Brain microvascular endothelial cell (primary cell): ENCODE results near the gene LYPD1.

Experiments
- DNase-seq: peaks from one replicate; pipeline ENCODE4 v3.0.0-alpha.2; 2020
- H3K27ac ChIP-seq: fragments of 250-450 bp; sonication (Bioruptor Pico); 2 replicates; pipeline ENCODE4 v1.5.1; 2020; ENCODE audit warnings: mild to moderate bottlenecking, moderate library complexity
- H3K27me3 ChIP-seq: fragments of 250-450 bp; sonication (Bioruptor Pico); replicated peaks from 2 replicates; pipeline ENCODE4 v1.5.1; 2020; ENCODE audit warnings: mild to moderate bottlenecking
- H3K36me3 ChIP-seq: fragments of 250-450 bp; sonication (Bioruptor Pico); replicated peaks from 2 replicates; pipeline ENCODE4 v1.5.1; 2020; ENCODE audit warnings: mild to moderate bottlenecking
- H3K4me3 ChIP-seq: 2 replicates; pipeline ENCODE4 v1.5.1; 2011; ENCODE audit warnings: low read depth, mild to moderate bottlenecking, control low read depth, low read length, moderate library complexity
- in situ Hi-C: cut with HindIII; loops from 2 replicates; pipeline ENCODE4 v1.10.0; 2017; ENCODE audit warnings: low sequenced_read_pairs, low pct_ligation_motif_present
- TF ChIP-seq, protein P1 (sequence below): IDR thresholded peaks from 2 replicates; pipeline ENCODE4 v1.5.1; 2011; ENCODE audit warnings: low read depth, mild to moderate bottlenecking, moderate library complexity, low read length, control low read depth, inconsistent platforms; ENCODE audit errors: missing control alignments

The LYPD1 gene

DNA sequence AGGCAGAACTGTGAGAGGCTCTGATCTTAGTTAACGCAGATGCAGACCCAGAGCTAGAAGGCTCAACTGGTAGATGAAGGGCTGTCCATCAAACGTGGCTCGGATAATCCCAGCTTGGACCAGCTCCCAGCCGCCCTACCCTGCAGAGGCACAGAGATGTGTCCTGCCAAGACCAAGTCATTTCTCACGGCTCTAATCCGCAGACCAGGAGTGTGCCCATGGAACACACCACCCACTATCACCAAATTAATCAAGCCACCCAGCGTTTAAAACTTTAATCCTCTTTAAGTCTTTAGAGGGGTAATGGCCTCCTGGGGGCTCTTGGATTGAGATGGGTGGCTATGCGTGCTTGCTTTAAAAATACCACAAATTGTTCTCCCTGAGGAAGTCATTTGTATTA lies 17.5 kb downstream of the LYPD1 start:
- TF ChIP-seq, protein P1, sequence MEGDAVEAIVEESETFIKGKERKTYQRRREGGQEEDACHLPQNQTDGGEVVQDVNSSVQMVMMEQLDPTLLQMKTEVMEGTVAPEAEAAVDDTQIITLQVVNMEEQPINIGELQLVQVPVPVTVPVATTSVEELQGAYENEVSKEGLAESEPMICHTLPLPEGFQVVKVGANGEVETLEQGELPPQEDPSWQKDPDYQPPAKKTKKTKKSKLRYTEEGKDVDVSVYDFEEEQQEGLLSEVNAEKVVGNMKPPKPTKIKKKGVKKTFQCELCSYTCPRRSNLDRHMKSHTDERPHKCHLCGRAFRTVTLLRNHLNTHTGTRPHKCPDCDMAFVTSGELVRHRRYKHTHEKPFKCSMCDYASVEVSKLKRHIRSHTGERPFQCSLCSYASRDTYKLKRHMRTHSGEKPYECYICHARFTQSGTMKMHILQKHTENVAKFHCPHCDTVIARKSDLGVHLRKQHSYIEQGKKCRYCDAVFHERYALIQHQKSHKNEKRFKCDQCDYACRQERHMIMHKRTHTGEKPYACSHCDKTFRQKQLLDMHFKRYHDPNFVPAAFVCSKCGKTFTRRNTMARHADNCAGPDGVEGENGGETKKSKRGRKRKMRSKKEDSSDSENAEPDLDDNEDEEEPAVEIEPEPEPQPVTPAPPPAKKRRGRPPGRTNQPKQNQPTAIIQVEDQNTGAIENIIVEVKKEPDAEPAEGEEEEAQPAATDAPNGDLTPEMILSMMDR, result no peak
- no peaks in the 10 kb centered on the region for H3K36me3 ChIP-seq
- no peak for DNase-seq
- no peaks in the 10 kb centered on the region for H3K27me3 ChIP-seq
- in situ Hi-C loops, result no loop called here
- H3K4me3 ChIP-seq, result no peak overlapping the region
- no peak overlapping the region for H3K27ac ChIP-seq

DNA sequence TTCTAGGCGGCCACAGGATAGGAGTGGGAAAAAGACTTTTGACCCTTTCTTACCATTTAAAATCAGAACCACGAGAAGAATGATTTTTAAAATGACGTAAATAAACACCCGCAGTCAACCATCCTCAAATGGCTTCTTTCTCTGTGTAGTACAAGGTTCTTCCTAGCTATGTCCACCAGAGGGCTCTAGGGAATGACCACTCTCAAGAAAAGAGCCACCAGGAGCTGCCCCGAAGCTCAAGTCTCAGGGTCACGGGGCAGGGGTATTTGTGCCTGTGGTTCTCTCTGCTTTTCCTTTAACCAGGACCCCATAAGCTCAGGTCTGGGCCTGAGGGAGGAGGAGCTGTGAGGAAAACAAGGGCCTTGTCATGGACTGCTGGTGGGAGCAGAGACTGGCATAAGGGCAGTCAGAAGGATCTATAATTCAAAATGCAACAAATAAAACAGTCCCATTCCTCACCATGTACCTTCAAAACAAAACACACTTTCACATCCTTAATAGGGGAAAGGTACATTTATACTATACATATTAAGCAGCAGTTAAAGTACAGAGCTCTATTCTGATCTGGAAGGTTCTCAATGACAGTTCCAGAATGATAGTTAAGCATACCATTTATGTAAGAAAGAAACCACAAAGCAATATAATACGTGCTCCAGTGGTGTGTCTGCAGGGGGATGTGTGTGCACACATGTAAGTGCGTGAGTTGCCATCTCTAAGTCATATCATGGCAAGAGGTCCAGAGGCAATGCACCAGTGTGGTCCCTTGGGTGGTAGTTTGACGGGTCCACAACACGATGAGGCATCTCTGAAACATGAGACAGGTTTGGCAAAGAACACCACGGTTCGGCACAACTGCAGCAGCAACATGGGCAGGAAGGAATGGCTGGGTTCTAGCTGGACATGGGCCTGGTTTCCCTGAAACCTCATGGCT lies 18.6 kb downstream of the LYPD1 start:
- Histone ChIP-seq H3K27me3 (no peaks in the 10 kb centered on the region), H3K27ac (no peak overlapping the region), H3K36me3 (no peaks in the 10 kb centered on the region), H3K4me3 (no peak overlapping the region)
- TF ChIP-seq, protein P1, result peak; percentile 88
- peak; percentile 73 for DNase-seq
- in situ Hi-C loops, result no loop called here

DNA sequence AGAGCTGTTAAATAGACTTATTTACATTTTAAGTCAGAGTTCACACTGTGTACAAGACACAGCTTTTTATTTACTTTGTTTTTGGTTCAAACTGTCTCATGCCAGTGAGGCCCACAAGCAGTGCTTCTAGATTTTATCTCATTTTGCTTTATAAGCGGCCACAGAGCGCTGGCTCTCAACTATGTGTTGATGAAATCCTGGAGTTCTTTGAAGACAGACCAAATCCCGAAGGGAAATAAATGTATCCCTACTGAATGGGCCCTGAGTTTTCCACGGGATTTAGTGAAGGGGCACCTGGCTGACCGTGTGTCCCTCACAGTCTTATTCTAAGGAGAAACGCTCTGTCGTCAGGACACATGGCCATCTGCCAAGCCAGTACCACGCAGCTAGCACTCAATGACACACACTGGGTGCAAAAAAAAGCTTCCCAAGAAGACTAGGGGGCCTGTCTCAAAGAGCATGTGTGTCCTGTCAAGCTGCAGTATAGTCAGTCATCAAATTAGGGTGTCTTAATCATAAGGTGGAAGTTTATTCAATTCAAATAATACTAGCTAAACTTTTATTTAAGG lies 23.4 kb downstream of the LYPD1 start:
- Histone ChIP-seq H3K27me3 (no peaks in the 10 kb centered on the region), H3K27ac (no peak overlapping the region), H3K36me3 (peaks cover 3% of the 10 kb centered on the region), H3K4me3 (no peak overlapping the region)
- in situ Hi-C loops, result no loop called here
- DNase-seq, result no peak
- TF ChIP-seq, protein P1, result no peak

DNA sequence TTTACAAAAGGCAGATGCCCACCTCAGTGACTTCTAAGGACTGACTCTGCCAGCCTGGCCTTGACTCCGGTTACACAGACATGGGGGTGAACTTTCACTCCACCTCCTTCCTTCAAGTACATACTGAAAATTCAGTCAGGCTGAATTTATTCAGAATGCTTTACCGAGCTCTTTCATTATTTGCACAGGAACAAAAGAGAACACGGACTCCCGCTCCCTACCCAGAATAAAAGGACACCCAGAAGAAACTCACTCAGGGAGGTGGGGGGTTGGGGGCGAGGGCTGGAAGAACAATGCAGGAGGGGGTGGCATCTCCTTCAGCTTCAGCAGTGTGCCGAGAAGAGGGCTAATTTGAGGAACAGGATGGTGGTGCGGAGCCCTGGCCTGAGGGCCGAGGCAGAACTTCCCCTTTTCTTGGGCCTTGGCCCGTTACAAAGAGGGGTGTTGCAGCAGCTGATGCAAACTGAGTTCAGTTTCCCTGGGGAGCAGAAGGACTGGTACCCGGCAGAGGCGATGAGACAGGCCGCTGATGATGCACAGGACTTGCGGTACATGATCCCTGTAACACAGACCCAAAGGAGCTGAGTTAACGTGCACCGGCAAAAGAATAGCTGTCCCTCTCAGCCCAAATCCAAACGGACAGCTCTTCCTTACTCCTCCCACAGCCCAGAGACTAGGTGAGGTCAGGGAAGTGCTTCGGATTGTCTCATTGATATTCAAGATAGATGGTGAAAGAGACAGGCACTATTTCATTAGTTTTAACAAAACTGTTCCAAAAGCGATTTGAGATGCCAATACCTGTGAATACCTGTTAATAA lies 24.1 kb downstream of the LYPD1 start:
- no peak for DNase-seq
- TF ChIP-seq, protein P1, result no peak
- peaks cover 3% of the 10 kb centered on the region for H3K36me3 ChIP-seq
- no peak overlapping the region for H3K4me3 ChIP-seq
- H3K27me3 ChIP-seq, result no peaks in the 10 kb centered on the region
- in situ Hi-C loops, result no loop called here
- H3K27ac ChIP-seq, result no peak overlapping the region

DNA sequence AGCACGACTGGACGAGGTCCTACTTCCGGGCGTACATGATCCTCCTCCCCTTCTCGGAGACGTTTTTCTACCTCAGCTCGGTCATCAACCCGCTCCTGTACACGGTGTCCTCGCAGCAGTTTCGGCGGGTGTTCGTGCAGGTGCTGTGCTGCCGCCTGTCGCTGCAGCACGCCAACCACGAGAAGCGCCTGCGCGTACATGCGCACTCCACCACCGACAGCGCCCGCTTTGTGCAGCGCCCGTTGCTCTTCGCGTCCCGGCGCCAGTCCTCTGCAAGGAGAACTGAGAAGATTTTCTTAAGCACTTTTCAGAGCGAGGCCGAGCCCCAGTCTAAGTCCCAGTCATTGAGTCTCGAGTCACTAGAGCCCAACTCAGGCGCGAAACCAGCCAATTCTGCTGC lies 24.8 kb downstream of the LYPD1 start:
- H3K27ac ChIP-seq, result no peak overlapping the region
- no peak overlapping the region for H3K4me3 ChIP-seq
- in situ Hi-C loops, result no loop called here
- H3K27me3 ChIP-seq, result no peaks in the 10 kb centered on the region
- no peak for DNase-seq
- peaks cover 3% of the 10 kb centered on the region for H3K36me3 ChIP-seq
- TF ChIP-seq, protein P1, result no peak
